Aorta (tissue), 5 donors: ENCODE measurements around the gene C19orf73. TPM values are rescaled to one million over a fixed set of nuclear protein-coding genes. Genes with fewer than 3 reads are reported as not detected.
A peak's percentile ranks its signal among the peaks of the same experiment; 100 is the strongest.
"Not testable (repeated sequence)": the region's sequence is repeated elsewhere in the genome, so short reads cannot be mapped to it uniquely, and the experiment has no call there.

Experiments
- ATAC-seq: fragments of 200-7000 bp; cut with Tn5 transposase; one replicate; pipeline ENCODE4 v1.9.1; 2022; ENCODE audit warnings: moderate library complexity; ENCODE audit not compliant: low FRiP score
- DNase-seq, 2 donors: peaks; one replicate each; pipeline ENCODE4 v3.0.0-alpha.2; 2020
- H3K27ac ChIP-seq, 2 donors: one replicate each; pipeline ENCODE4 v1.5.1; 2013; ENCODE audit warnings: low read length in 2 of 2, mild to moderate bottlenecking in 2 of 2, moderate library complexity in 2 of 2, control low read depth in 1 of 2, inconsistent platforms in 1 of 2, low read depth in 1 of 2
- H3K27me3 ChIP-seq, 2 donors: one replicate each; pipeline ENCODE4 v1.6.1; 2013; ENCODE audit warnings: control low read depth in 1 of 2, low read length in 1 of 2, mild to moderate bottlenecking in 1 of 2, moderate library complexity in 1 of 2; ENCODE audit not compliant: insufficient read depth in 2 of 2, control insufficient read depth in 1 of 2
- H3K36me3 ChIP-seq, 2 donors: one replicate each; pipeline ENCODE4 v1.6.1; 2013; ENCODE audit warnings: control low read depth in 1 of 2, low read length in 1 of 2, mild to moderate bottlenecking in 1 of 2; ENCODE audit not compliant: insufficient read depth in 2 of 2, control insufficient read depth in 1 of 2
- H3K4me1 ChIP-seq, 2 donors: one replicate each; pipeline ENCODE4 v1.6.1; 2013; ENCODE audit warnings: low read length in 2 of 2, control low read depth in 1 of 2, mild to moderate bottlenecking in 1 of 2, moderate library complexity in 1 of 2; ENCODE audit not compliant: insufficient read depth in 2 of 2, control insufficient read depth in 1 of 2
- H3K4me3 ChIP-seq, 2 donors: one replicate each; pipeline ENCODE4 v1.5.1; 2013; ENCODE audit warnings: low read length in 2 of 2, control low read depth in 1 of 2, mild to moderate bottlenecking in 1 of 2
- H3K9me3 ChIP-seq: one replicate; pipeline ENCODE4 v1.6.1; 2013; ENCODE audit warnings: mild to moderate bottlenecking, low read length; ENCODE audit not compliant: control insufficient read depth
- whole genome bisulfite sequencing, 2 donors: extraction: QIAGEN DNeasy Blood & Tissue Kit; methylation state at CpG; one replicate each; pipeline ENCODE4 v1.1.7; 2013; 5-methylcytosine and 5-hydroxymethylcytosine counted together
- intact Hi-C, 2 donors: fragments of 100-400 bp; cut with DNase I; formaldehyde crosslinking; loops; one replicate each; pipeline versions ENCODE4 v1.14.2 to v1.15.0; 2022
- polyA plus RNA-seq, 2 donors: library from polyadenylated mRNA; stranded (reverse); fragments of 200-250 nt; gene quantifications; one replicate each; pipeline ENCODE4 v1.2.3, GENCODE V29; 2013
- total RNA-seq, 2 donors: library from RNA; stranded (reverse); fragmentation: NEBNext Ultra II Directional; extraction: Animal tissue kit (Norgen Biotek cat#: 25700); gene quantifications; one replicate each; pipeline ENCODE4 v1.2.1, GENCODE V29; 2021
- donor health status: healthy with polysubstance abuse.
- donor health status: Bipolar disorder and iron deficiency.
- donor health status: DM: no; HTN: no; CAD: no.
- donor health status: DM: no; HTN: no; CAD: no.
- donor health status: DM: yes; HTN: yes; CAD: no.

Gene C19orf73
- total and polyA plus RNA-seq, 4 donors: 0.49 to 5.4 (median 0.86) TPM

DNA sequence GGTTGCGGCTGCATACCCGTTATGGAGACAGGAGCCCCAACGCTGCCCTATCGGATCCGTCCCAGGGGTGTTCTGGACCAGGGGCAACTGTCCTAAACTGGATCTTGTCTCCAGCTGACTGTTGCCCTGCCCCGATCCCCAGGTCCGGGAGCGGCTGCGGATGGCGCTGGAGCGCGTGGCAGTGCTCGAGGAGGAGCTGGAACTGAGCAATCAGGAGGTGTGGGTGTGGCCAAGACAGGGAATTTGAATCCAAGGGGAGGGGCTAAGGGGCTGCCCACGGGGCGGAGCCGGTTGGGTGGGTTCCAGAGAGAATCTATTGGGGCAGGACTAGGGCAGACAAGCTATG lies 10.3 kb upstream of the C19orf73 start:
- H3K36me3 ChIP-seq: no peaks in the 10 kb centered on the region
- no peak for DNase-seq
- no peak for ATAC-seq
- no peaks in the 10 kb centered on the region for H3K4me1 ChIP-seq
- intact Hi-C loops: no loop called here
- no peak overlapping the region for H3K27ac ChIP-seq
- H3K27me3 ChIP-seq: no peaks in the 10 kb centered on the region
- WGBS, 2 donors: 38 to 62% methylated on average over 12 to 16 of the region's 16 CpGs
- H3K9me3 ChIP-seq: no peaks in the 10 kb centered on the region
- no peak overlapping the region for H3K4me3 ChIP-seq

GRCh38 chr19:49128545-49129237 lies 9.7 kb upstream of the C19orf73 start:
- H3K9me3 ChIP-seq: no peaks in the 10 kb centered on the region
- no peaks in the 10 kb centered on the region for H3K36me3 ChIP-seq
- H3K4me3 ChIP-seq: no peak overlapping the region
- no peak overlapping the region for H3K27ac ChIP-seq
- no peaks in the 10 kb centered on the region for H3K27me3 ChIP-seq
- no peak for DNase-seq
- intact Hi-C loops: no loop called here
- H3K4me1 ChIP-seq: no peaks in the 10 kb centered on the region
- 49 to 65% methylated on average over 14 to 15 of the region's 15 CpGs for WGBS, 2 donors
- ATAC-seq: no peak

GRCh38 chr19:49127674-49128544 lies 9.0 kb upstream of the C19orf73 start:
- H3K27me3 ChIP-seq: no peaks in the 10 kb centered on the region
- H3K36me3 ChIP-seq: no peaks in the 10 kb centered on the region
- ATAC-seq (peak; percentile 98), DNase-seq (peak; percentile 98 to 99)
- intact Hi-C loops: no loop called here
- 3% methylated on average over 60 to 63 of the region's 63 CpGs for WGBS, 2 donors
- H3K9me3 ChIP-seq: no peaks in the 10 kb centered on the region
- no peak overlapping the region for H3K27ac ChIP-seq
- H3K4me1 ChIP-seq: no peaks in the 10 kb centered on the region
- H3K4me3 ChIP-seq: no peak overlapping the region

DNA sequence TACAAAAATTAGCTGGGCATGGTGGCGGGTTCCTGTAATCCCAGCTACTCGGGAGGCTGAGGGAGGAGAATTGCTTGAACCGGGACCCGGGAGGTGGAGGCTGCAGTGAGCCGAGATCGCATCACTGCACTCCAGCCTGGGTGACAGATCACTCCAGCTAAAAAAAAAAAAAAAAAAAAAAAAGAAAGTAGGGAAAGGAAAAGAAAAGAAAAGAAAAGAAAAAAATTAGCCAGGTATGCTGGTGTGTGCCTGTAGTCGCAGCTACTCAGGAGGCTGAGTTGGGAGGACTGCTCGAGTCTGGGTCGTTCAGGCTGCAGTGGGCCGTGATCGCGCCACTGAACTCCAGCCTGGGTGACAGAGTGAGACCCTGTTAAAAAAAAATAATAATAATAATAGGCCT lies 8.3 kb upstream of the C19orf73 start:
- H3K4me3 ChIP-seq, H3K27ac ChIP-seq, H3K4me1 ChIP-seq, intact Hi-C loops, H3K9me3 ChIP-seq, H3K36me3 ChIP-seq, H3K27me3 ChIP-seq, DNase-seq, ATAC-seq: not testable (repeated sequence)
- 95 to 96% methylated on average over 12 of the region's 12 CpGs for WGBS, 2 donors

DNA sequence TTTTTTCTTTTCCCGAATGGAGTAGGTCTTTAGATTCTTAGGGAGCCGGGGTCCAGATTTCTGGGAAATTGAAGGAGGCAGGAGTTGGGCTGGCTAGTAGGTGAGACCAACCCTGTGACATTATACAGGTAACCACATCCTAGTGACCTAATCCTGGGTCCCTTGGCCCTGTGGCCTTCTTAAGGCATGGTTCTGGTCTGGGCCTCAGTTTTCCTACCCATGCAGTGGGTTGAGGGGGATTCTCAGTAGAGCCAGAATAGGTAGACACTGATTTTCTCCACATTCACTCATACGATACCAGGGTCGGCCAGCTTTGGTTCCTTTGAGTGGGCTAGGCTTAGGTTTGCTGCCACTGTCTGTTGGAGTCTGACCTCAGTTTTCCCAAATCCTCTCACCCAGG lies 7.6 kb upstream of the C19orf73 start:
- intact Hi-C loops: no loop called here
- no peaks in the 10 kb centered on the region for H3K4me1 ChIP-seq
- H3K27ac ChIP-seq: no peak overlapping the region
- DNase-seq: no peak
- 71 to 80% methylated on average over 4 of the region's 4 CpGs for WGBS, 2 donors
- no peaks in the 10 kb centered on the region for H3K36me3 ChIP-seq
- ATAC-seq: no peak
- H3K9me3 ChIP-seq: no peaks in the 10 kb centered on the region
- no peaks in the 10 kb centered on the region for H3K27me3 ChIP-seq
- no peak overlapping the region for H3K4me3 ChIP-seq

GRCh38 chr19:49125025-49125731 lies 6.2 kb upstream of the C19orf73 start:
- Histone ChIP-seq H3K36me3 (no peaks in the 10 kb centered on the region), H3K27ac (no peak overlapping the region), H3K9me3 (no peaks in the 10 kb centered on the region), H3K27me3 (no peaks in the 10 kb centered on the region), H3K4me1 (no peaks in the 10 kb centered on the region), H3K4me3 (no peak overlapping the region)
- ATAC-seq (no peak), DNase-seq (no peak)
- WGBS, 2 donors: 27 to 34% methylated on average over 22 to 23 of the region's 23 CpGs
- intact Hi-C loops: no loop called here

- DNase-seq, H3K36me3 ChIP-seq, H3K4me3 ChIP-seq, H3K27ac ChIP-seq, H3K4me1 ChIP-seq, H3K27me3 ChIP-seq, intact Hi-C loops, H3K9me3 ChIP-seq, ATAC-seq: not testable (repeated sequence)
- 91 to 93% methylated on average over 11 of the region's 11 CpGs for WGBS, 2 donors
Measured at GRCh38 chr19:49123285-49123684, 4.3 kb upstream of the C19orf73 start.

DNA sequence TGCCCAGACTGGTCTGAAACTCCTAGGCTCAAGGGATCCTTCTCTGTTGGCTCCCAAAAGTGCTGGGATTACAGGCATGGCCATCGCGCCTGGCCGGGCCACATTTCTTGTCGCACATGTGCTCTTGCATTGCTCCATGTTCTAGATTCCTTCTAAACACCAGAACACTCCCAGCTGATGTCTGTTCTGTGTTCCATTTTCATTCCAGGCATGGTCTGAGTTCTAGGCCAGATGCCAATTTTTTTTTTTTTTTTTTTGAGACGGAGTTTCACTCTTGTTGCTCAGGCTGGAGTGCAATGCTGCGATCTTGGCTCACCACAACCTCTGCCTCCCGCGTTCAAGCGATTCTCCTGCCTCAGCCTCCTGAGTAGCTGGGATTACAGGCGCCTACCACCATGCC lies 2.9 kb upstream of the C19orf73 start:
- intact Hi-C loops, ATAC-seq: not testable (repeated sequence)
- 68 to 77% methylated on average over 10 of the region's 10 CpGs for WGBS, 2 donors

More for the DNA sequence above, 2.9 kb upstream of the C19orf73 start:
- H3K4me1 ChIP-seq, H3K27me3 ChIP-seq, H3K36me3 ChIP-seq, DNase-seq, H3K27ac ChIP-seq, H3K4me3 ChIP-seq, H3K9me3 ChIP-seq: not testable (repeated sequence)
